ENCODE measurements around the gene AIRE.

DNA sequence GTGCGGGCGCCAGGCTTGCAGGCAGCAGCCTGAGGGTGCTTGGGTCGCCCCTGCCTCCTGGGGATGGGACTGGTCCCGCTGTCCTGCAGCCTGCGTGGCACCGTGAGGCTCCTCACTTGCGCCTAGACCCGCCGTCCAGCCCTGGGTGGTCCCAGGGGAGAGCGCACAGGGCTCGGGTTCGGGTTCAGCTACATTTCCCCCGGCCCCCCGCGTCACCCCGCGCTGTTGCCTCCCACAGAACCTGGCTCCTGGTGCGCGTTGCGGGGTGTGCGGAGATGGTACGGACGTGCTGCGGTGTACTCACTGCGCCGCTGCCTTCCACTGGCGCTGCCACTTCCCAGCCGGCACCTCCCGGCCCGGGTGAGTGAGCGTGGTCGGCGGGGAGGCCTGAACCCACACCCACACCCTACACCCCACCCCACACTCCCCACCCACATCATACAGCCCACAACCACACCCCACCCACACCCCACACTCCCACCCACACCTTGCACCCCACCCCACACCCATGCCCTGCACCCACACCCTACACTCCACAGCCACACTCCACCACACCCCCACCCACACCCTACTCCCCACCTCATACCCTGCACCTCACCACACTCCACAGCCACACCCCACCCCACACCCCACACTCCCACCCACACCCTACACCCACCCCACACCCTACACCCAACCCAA, 8.0 kb downstream of the AIRE start:
- TF ChIP-seq, protein P1, sequence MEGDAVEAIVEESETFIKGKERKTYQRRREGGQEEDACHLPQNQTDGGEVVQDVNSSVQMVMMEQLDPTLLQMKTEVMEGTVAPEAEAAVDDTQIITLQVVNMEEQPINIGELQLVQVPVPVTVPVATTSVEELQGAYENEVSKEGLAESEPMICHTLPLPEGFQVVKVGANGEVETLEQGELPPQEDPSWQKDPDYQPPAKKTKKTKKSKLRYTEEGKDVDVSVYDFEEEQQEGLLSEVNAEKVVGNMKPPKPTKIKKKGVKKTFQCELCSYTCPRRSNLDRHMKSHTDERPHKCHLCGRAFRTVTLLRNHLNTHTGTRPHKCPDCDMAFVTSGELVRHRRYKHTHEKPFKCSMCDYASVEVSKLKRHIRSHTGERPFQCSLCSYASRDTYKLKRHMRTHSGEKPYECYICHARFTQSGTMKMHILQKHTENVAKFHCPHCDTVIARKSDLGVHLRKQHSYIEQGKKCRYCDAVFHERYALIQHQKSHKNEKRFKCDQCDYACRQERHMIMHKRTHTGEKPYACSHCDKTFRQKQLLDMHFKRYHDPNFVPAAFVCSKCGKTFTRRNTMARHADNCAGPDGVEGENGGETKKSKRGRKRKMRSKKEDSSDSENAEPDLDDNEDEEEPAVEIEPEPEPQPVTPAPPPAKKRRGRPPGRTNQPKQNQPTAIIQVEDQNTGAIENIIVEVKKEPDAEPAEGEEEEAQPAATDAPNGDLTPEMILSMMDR (IDR thresholded peaks at IDR 0.05): no peak
- no peak for TF ChIP-seq POLR2A (IDR thresholded peaks at IDR 0.05)

Data from adrenal gland (tissue), 5 donors.